Hematopoietic multipotent progenitor cell treated with erythropoietin and hydrocortisone succinate and interleukin-3 and kit ligand, for 15 days (in vitro differentiated cells): ENCODE data around the gene EVC2.

Source experiments
- DNase-seq: peaks from one replicate; pipeline ENCODE4 v3.0.0-alpha.2; 2015; ENCODE audit warnings: low spot score

EVC2 gene

GRCh38 chr4:5566991-5567390 is 141.4 kb downstream of the EVC2 start:
- no peak for DNase-seq

DNA sequence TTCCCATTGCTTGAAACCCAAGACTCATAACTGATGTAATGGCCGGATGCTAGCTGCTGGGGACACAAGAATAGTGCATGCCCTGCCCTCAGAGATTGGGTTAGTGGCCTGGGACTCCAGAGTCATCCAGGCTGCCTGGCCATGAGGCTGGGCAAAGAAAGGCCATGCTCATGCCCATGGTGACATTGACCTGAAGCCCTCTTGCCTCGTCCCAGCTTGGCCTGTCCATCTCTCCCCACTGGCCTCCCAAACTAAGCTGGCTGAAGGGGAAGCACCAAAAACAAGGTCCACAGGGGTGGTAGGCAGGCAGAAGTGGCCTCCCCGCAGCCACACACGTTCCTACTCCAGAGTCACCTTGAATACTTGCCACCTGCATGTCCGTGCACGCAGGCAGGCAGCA is 141.8 kb downstream of the EVC2 start:
- no peak for DNase-seq

GRCh38 chr4:5563856-5564255 is 144.5 kb downstream of the EVC2 start:
- DNase-seq = no peak

DNA sequence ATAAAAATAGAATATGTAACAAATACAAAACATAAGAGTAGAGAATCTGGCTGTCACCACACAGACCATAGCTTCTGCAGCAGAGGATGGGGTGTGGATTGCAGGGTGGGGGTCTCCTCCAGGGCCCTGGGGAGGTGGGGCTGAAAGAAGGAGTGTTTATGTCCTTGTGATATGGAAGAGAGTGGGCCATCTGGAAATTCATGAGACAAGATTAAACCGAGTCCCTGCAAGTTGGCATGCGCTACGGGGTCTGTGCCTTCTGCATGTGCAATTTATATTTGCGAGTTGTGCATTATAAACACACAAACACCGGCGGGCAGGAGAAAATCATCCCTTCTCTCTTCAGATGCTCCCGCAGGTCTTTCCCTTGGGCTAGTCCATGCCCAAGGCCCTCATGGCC is 145.9 kb downstream of the EVC2 start:
- no peak for DNase-seq

DNA sequence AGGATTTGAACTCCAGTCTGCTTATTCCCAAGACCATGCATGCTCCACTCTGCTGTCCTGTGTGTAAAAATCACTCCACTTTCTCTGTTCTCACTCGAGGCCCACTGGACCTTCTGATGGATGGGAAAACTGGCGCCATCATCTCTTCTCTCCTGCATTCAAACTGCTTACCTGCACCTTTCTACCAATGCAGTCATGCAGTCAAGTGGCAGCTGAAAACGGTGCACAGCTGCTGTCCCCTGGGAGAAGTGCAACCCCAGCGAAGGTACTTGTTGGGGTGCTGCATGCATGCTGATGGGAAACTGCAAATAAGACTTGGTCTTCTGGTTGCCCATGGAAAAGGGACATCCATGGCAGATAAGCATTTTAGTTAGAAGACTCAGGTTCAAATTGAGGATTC is 147.1 kb downstream of the EVC2 start:
- no peak for DNase-seq

DNA sequence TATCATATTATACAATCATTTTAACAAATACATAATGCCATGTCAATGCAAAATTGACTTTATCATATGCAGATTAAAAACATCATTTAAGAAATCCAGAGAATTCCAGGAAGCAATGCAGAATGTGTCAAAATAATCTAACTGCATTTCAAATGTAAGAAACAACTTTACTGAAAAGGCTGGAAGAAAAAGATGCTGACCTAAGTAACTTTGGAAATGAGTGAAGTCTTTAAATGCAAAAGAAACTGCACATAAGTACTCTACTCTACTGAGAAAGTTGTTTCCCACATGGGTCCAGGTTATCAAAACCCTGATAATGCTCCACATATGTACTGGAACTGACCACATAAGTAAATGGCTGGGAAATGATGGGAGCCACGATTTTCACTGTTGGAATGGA is 149.9 kb downstream of the EVC2 start:
- DNase-seq = no peak

DNA sequence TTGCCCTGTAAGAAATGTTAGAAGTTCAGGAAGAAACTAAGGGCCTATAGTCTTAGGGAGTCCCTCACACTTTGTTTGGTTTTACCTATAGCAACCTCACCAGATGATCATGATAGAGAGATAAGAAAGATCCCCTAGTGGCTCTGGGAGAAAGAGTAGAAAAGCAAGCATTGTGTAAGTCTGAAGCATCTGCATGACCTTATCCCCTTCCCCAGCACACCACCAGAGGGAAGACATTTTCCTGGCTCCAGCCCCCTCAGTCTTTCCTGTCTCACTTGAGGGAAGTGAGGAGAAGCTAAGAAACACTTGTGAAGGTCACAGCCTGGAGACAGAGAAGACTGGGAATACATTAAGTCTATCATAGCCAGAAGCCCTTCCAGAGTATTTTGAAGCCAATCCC is 154.0 kb downstream of the EVC2 start:
- no peak for DNase-seq

- DNase-seq = no peak
These were observed 154.6 kb downstream of the EVC2 start for GRCh38 chr4:5553801-5554200.

DNA sequence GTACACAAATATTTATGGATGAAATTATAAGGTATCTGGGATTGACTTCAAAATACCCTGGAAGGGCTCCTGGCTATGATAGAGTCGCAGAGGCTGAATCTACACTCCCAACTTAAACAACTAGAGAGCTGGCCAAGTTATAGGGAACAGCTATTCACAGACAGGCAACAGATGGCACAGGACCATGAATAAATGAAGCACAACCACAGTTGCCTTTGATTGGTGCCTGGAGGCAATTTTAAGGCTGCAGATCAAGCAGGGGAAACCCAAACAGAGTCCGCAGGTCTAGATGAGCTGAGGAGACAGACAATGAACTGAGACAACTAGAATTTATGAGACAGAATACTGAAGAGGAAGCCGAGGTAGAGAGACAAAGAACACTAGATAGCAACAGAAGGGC is 155.9 kb downstream of the EVC2 start:
- DNase-seq = no peak

DNA sequence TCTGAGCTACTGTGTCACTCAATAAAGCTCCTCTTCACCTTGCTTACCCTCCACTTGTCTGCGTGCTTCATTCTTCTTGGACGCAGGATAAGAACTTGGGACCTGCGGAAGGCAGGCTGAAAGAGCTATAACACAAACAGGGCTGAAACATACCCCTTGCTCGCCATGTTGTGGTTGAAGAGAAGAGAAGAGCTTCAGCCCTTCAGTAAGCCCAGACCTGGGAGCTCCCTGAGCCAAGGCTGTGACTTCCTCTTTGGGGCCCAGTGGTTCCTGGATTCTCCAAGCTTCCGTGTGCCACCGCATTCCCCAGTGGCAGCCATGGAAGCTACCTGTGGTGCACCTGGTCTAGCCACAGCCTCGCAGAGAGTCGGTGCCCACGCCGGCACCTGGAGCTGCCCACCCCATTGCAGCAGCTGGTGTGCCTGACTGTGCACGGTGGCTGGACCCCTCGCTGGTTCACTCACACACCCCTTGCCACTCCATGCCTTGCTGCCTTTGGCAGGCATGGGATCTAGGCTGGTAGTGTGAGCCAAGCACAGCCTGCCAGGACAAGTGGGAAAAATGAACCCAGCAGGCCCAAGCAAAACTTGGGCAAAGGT is 160.6 kb downstream of the EVC2 start:
- no peak for DNase-seq

DNA sequence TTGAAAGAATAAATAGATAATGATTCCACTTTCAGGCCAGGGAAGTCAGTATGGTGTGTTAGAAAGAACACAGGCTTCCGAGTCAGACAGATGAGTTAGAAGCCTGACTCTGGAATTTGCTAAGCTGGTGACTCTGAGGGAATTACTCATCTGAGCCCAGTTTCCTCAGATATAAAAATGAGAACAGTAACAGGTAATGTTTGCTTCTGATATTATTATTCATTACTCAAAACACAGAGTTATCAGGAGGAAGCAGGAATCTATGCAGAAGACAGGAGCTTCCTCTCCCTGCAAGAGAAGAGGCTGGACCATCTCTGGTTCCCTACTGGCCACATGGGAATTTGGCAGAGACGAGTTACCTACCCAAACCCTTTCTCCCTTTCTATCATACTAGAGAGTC is 163.1 kb downstream of the EVC2 start:
- no peak for DNase-seq

- no peak for DNase-seq
These were observed 163.6 kb downstream of the EVC2 start for GRCh38 chr4:5544762-5545161.

GRCh38 chr4:5543681-5544080 is 164.7 kb downstream of the EVC2 start:
- DNase-seq = no peak

GRCh38 chr4:5541169-5541568 is 167.2 kb downstream of the EVC2 start:
- DNase-seq = no peak

DNA sequence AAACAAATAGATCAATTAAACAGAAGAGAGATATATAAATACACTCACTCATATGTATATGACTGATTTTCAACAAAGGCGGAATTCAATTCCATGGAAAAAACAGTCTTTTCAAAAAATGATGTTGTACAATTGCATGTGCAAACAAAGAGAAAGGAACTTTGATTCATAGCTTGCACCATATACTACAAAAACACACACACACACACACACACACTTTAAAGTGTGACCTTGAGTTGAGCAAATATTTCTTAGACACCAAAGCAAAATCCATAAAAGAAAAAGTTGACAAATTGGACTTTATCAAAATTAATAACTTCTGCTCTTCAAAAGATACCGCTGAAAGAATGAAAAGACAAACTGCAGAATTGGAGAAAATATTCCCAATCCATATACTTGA is 168.8 kb downstream of the EVC2 start:
- no peak for DNase-seq

- no peak for DNase-seq
These were observed 176.3 kb downstream of the EVC2 start for GRCh38 chr4:5532100-5532499.

- no peak for DNase-seq
These were observed 180.3 kb downstream of the EVC2 start for GRCh38 chr4:5528031-5528436.

GRCh38 chr4:5527211-5527610 is 181.1 kb downstream of the EVC2 start:
- no peak for DNase-seq

DNA sequence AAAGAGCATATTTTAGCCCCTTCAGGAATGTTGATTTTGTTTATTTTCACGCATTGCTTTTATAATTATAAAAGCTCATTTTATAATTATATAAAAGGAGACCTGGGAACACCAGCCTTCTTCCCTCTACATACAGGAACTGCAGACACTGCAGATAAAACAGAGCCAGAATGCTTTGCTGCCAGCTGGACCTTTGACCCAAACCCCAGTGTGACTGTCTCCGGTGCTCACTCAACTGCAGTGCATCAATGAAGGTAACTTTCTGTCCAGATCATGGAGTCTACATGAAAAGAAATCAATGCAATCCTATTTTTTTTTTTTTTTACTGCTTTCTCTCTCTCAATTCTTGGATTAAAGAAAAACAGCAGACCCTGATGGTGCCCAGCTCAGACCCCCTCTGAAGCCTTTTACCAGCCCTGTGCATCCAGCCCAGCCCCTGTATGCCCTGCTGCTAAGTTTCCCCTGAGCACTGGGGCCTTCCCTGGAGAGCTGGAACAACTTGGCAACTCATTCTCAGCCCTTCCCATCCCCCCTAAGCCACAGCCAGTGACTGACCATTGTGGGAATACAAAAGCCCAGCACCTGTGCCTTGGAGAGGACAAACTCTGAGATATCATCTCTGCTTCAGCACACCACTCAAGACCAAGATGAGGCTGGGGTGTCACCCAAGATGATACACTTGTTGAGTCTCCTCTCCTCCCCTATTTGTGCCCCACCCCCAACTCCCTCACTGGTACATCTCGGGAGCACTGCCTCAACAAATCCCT is 182.1 kb downstream of the EVC2 start:
- no peak for DNase-seq

DNA sequence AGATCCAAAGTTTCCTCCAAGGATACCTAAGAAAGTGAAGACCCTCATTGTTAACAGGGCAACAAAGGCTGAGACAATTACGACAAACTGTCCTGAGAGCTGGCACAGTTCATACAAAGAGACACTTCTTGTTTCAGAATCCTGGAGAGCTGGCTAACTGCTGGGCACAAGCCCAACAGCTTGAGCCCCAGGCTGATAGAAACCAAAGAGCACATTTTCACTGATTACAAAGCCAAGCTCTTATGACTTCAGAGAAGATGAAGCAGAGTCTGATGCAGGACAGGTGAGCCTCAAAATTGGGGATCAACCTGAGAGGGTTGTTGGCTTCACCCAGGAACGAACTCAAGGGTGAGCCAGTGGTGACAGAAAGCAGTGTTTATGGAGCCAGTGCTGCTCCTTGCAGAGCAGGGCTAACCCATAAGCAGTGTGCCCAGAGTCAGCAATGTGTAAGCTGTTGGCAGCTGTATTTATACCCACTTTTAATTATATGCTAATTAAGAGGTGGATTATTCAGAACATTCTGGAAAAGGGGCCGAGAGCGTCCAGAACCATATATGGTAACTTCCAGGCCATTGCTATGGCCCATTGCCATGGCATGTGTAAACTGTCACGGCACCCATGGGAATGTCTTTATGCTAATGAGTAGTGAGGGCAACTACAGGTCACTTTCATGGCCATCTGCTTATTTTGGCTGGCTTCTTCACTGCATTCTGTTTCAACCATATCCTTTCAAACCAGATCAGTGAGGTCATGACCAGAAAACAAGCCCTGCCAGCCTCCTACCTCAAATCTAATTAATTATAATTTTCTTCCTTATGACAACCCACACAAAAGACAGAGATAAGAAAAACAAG is 183.7 kb downstream of the EVC2 start:
- no peak for DNase-seq

DNA sequence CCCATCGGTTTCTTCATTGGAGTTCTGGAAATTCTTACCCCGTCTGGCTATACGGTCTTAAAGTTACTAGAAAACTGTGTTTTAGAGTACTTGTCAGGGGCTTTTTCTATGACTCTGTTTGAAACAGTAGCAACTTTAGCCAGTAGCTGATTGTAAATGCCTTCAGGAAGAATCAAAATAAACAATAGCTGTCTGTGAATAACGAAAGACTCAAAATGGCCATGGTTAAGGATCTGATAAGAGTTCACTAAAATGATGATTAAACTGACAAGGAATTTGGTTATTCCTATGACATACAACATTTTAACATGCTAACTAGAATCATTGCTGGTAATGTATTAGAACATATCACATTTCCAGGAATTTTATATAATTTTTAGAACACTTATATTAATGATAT is 191.0 kb downstream of the EVC2 start:
- no peak for DNase-seq

- no peak for DNase-seq
These were observed 192.7 kb downstream of the EVC2 start for GRCh38 chr4:5515646-5516045.
